ENCODE measurements around the gene CBFB.
A peak's percentile ranks its signal among the peaks of the same experiment; 100 is the strongest.
"Not testable (repeated sequence)": the region's sequence is repeated elsewhere in the genome, so short reads cannot be mapped to it uniquely, and the experiment has no call there.

CBFB gene

DNA sequence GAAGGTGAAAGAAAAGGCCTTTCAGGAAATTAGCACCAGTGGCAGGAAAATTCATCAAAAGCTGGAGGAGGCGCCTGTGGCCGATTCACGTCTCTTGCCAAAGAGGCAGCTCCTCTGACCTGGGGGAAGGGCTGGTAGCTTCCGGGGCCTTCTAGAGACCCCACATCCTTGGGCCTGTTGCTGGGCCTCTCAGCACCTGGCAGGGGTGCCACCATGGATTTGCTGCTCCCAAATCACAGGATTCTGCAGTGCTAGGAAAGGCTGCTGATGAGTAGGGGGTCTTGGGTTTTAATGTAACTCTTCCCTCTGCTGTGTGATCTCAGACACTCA, 11.6 kb upstream of the CBFB start:
- DNase-seq = no peak

DNA sequence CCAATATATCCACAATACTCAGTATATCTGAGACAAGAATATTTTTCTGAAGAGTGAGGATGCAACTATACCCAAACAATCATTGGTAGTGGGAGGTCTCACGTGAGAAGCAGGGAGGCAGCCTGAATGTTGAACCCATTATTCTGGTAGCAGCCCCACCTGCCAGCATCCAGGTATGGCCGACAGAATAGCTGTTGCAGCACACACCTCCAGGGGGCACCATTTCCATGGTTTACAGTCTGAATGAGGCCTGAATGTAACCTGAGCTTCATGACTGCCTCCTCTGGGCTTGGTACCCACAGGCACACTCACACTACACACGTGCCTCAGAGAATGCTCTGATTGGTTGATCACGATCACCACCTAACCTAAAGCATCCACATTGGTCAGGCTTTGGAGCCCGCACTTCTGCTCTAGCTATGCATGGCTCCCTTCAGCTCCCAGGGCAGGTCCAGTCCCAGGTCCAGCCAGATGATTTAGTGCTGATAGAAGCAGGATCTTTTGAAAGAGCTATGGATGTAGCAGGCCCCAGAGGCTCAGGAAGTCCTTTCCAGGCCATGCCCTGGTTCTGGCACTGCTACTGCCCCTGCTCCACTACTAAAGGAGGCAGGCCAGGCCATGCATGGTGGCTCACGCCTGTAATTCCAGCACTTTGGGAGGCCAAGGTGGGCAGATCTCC, 11.0 kb upstream of the CBFB start:
- DNase-seq = peak; percentile 96

GRCh38 chr16:67019171-67019570, 9.8 kb upstream of the CBFB start:
- no peak for DNase-seq

- DNase-seq = no peak
These were observed 7.6 kb upstream of the CBFB start for GRCh38 chr16:67021321-67021720.

DNA sequence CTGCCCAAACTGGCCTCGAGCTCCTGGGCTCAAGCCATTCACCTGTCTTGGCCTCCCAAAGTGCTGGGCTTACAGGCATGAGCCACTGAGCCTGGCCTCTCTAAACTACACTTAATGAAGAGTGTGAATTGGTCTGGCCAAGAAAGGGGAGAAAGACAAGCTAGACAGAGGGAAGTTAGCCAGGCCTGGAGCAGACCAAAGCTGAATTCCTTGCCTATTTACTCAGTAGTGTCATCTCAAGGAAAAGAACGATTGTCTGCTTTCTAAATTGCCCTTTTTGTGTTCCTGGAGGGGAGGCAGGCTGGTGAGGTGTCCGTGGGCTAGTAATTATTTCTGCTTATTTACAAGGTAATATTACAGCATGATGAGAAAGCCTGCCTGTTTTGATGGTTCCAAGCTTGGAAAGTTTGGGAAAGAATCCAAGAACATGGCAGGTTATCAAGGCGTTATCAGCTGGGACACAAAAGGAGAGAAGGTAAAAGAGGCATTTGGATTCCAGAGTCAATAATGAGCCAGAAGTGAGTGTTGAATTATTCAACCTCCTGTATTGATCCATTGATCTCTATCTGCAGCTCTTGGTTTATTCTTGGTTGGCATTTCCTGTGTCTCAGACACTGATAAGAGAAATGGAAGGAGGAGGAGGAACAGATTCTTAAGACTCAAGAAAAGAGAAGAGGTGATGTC, 6.3 kb upstream of the CBFB start:
- DNase-seq = no peak

- DNase-seq = no peak
These were observed 5.3 kb upstream of the CBFB start for GRCh38 chr16:67023689-67024088.

- no peak for DNase-seq
These were observed 4.4 kb upstream of the CBFB start for GRCh38 chr16:67024384-67025209.

- DNase-seq = no peak
These were observed 3.8 kb upstream of the CBFB start for GRCh38 chr16:67025210-67025550.

DNA sequence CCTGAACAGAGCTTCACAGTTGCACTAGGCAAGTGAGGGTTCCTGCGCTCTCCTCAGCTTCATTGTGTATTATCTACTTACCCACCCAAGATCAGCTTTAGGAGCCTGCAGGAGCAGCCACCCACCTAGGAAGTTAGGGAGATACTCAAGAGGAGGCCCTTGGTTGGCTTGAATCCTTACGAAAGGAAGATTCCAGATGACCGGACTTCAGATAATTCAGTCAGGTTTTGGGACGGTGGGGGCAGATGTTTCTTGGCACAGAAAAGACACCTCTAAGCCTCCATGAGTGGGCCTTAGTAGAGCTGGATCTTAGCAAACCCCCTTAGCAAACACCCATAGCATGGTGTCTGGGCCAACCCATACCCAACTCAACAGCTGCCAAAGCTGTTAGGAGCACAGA, 2.4 kb upstream of the CBFB start:
- DNase-seq = no peak

DNA sequence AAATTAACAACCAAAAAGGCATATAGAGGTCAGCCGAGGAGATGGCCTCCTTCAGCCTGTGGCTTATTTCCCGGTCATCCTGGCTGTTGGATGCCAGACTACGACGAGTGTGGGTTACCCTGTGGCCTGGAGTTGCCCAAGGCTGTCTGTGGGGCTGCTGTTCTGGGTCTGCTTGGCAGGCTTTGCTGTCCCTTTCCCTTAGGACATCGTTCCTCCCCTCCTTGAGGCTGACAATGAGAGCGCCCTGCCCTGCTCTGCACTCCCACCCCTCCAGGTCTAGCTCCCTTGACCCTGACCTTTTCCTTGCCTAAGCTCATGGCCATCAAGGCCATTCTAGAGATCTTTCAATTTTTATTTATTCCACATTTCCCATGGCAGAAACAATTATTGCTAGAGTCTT, 1.9 kb upstream of the CBFB start:
- DNase-seq = no peak

GRCh38 chr16:67028167-67028695, 718 bp upstream of the CBFB start:
- no peak for DNase-seq

GRCh38 chr16:67029254-67030096, 526 bp downstream of the CBFB start:
- DNase-seq = no peak

DNA sequence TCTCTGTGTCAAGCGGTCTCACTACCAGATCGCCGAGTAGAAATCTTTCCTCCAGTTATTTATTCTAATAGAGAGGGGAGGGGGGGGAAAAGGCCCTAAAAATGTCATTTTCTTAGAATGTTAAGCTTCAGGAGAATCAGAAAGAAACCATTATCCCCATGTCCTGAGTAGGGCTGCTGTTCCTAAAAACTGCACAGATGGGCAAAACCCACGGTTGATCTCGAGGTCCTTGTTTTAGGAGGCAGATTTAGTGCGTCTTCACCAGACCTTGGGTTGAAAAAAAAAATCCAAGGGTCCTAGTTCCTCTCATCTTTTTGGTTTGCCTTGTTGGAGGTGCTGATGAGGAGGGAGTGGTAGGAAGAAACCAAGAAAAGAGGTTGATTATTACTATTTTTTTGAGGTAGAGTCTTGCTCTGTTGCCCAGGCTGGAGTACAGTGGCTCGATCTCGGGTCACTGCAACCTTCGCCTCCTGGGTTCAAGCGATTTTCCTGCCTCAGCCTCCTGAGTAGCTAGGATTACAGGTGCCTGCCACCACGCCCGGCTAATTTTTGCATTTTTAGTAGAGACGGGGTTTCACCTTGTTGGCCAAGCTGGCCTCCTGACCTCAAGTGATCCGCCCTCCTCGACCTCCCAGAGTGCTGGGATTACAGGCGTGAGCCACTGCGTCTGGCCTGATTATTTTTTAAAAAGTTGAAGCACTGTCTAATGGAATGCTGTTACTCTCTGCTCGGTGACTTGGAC, 1.4 kb downstream of the CBFB start:
- no peak for DNase-seq

DNA sequence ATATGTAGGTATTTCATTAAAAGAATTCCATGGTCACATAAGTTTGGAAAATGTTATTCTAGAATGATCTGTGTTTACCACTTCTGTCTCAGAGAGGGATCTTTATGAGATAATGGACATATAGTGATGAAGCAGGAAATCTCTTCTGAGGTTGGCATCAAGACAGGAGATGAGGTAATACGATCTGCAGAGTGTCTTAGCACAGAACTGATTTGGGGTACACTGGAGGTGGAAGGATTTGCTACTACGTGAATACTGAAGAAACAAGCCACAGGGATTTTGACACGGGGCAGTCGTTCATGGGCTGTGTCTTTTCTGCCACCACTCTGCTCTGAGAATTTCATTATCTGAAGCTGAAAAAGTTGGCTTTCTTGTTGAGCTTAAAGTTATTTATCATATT, 5.5 kb downstream of the CBFB start:
- DNase-seq = no peak

- no peak for DNase-seq
These were observed 6.4 kb downstream of the CBFB start for GRCh38 chr16:67035364-67035763.

DNA sequence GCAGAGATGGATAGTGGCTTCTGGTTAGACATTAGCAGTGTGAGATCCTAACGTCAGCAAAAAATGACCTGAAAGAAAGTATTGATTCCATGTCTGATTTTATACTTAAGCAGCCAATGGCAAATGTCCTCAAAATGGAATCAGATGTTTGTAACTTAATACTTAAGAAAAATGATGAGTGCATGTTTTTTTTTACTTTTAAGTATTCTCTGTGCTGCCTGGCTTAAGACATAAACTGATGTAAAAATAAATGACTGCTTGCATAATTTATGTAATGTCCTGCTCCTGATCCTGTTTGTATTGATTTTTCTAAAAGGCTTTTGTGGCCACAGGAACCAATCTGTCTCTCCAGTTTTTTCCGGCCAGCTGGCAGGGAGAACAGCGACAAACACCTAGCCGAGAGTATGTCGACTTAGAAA, 7.4 kb downstream of the CBFB start:
- DNase-seq = no peak

GRCh38 chr16:67039260-67040020, 10.5 kb downstream of the CBFB start:
- no peak for DNase-seq

DNA sequence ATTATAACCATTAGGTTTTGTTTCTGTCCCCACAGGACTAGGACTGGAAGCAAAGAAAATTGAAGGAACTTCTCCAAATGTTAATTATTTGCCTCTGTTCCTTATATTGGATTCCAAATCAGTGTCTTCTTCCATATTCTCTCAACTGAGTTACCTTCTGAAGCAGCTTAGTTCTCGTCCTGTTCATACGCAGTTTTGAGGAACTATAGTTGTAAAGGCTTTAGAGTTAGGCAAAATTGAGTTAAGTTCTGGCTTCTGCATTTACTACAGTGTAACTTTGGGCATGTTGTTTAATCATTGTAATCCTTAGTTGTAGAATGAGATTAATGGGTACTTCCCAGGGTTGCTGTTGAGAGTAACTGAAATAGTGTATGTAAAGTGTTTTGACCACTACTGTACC, 11.2 kb downstream of the CBFB start:
- DNase-seq = no peak

DNA sequence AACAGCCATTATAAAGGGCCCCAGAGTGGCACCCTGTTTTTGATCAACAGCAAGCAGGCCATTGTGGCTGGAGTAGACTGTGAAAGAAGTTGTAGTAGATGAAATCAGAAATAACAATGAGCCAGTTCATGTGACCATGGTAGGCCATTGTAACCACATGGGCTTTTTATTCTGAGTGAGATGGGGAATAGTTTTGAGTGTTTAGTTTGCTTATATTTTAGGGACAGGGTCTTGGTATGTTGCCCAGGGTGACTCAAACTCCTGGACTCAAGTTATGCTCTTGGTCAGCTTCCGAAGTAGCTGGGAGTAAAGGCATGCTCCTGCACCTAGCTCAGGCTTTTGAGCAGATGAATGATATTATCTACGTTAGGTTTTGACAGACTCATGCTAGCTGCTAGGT, 12.0 kb downstream of the CBFB start:
- no peak for DNase-seq

- DNase-seq = not testable (repeated sequence)
These were observed 12.6 kb downstream of the CBFB start for GRCh38 chr16:67041520-67041919.

- DNase-seq = no peak
These were observed 14.5 kb downstream of the CBFB start for GRCh38 chr16:67043420-67043819.

GRCh38 chr16:67050796-67051195, 21.8 kb downstream of the CBFB start:
- DNase-seq = no peak
